K562 (cell line): ENCODE measurements around the gene PSMC2. TPM values are rescaled to one million over a fixed set of nuclear protein-coding genes. Genes with fewer than 3 reads are reported as not detected.

Experiments
- ATAC-seq: fragments of 200-7000 bp; cut with Tn5 transposase; 3 replicates; pipeline ENCODE4 v1.9.1; 2020; ENCODE audit warnings: moderate library complexity
- BruUV-seq: library from RNA; stranded (reverse); fragments of 400-500 nt; replicated peaks from 2 replicates; lab custom pipeline; 2021; lab: Mats Ljungman, UMichigan
- CTCF ChIA-PET: fragments of 300-600 bp; formaldehyde crosslinking; extraction: SDS; loops from one replicate; lab custom pipeline; 2021; ENCODE audit warnings: low intra/inter-chr PET ratio; lab: Yijun Ruan, JAX
- POLR2A ChIA-PET: fragments of 300-600, 350-650 bp; sonication (Branson Sonifier 250); formaldehyde crosslinking; extraction: SDS; loops from one replicate; lab custom pipeline; 2021; ENCODE audit warnings: antibody characterized with exemption, inconsistent platforms; lab: Yijun Ruan, JAX
- DNase-seq, 4 experiments: peaks; one replicate each; pipeline versions ENCODE4 v3.0.0 to v3.0.0-alpha.2; 2011 to 2018; ENCODE audit warnings: low spot score in 3 of 4, mixed read lengths in 3 of 4; ENCODE audit errors: extremely low read depth in 1 of 4
- FAIRE-seq: peaks from 2 replicates; lab custom pipeline; 2011; peaks lifted over from hg19 to GRCh38; lab: Jason Lieb, UNC
- H2AFZ ChIP-seq: 2 replicates; pipeline ENCODE4 v1.6.0; 2011; ENCODE audit warnings: low read depth, low read length, control low read depth, inconsistent platforms
- H3K27ac ChIP-seq: fragments of 200-600 bp; 3 replicates; pipeline ENCODE4 v1.8.0; 2011; ENCODE audit warnings: low read depth, mild to moderate bottlenecking, control low read depth, inconsistent platforms, low read length, moderate library complexity, mixed read lengths; ENCODE audit errors: extremely low read depth
- H3K27me3 ChIP-seq, 2 experiments: fragments of 300-600 bp in 1 of 2; 2 replicates in 1 of 2; 3 replicates in 1 of 2; pipeline versions ENCODE4 v1.6.0 to v1.8.0; 2011; ENCODE audit warnings: inconsistent platforms in 2 of 2, low read length in 2 of 2, mild to moderate bottlenecking in 1 of 2, mixed read lengths in 1 of 2, moderate library complexity in 1 of 2; ENCODE audit not compliant: control insufficient read depth in 2 of 2, insufficient read depth in 2 of 2
- H3K36me3 ChIP-seq: fragments of 300-600 bp; 3 replicates; pipeline ENCODE4 v1.8.0; 2011; ENCODE audit warnings: mild to moderate bottlenecking, low read length, inconsistent platforms; ENCODE audit not compliant: control insufficient read depth, insufficient read depth
- H3K4me1 ChIP-seq, 2 experiments: fragments of 200-600 bp in 1 of 2; replicated peaks in 1 of 2; 2 replicates in 1 of 2; 3 replicates in 1 of 2; pipeline versions ENCODE4 v1.5.1 to v1.8.0; 2011; ENCODE audit warnings: inconsistent platforms in 2 of 2, low read length in 2 of 2, mild to moderate bottlenecking in 1 of 2, mixed read lengths in 1 of 2, moderate library complexity in 1 of 2; ENCODE audit not compliant: control insufficient read depth in 2 of 2, insufficient read depth in 2 of 2
- H3K4me2 ChIP-seq: 2 replicates; pipeline ENCODE4 v1.6.1; 2011; ENCODE audit warnings: low read length, control low read depth, inconsistent platforms, mixed read lengths; ENCODE audit not compliant: insufficient read depth
- H3K4me3 ChIP-seq: fragments of 200-600 bp; sonication (generic), shearing (Covaris generic); 2 replicates; pipeline ENCODE4 v1.5.1; 2016; ENCODE audit warnings: control low read depth, inconsistent platforms
- H3K79me2 ChIP-seq: fragments of 200-600 bp; 3 replicates; pipeline ENCODE4 v1.8.0; 2011; ENCODE audit warnings: low read length, inconsistent platforms; ENCODE audit not compliant: control insufficient read depth, insufficient read depth
- H3K9ac ChIP-seq, 2 experiments: 2 replicates each; pipeline versions ENCODE4 v1.6.0 to v1.6.1; 2011; ENCODE audit warnings: low read depth in 2 of 2, low read length in 2 of 2, control low read depth in 1 of 2, inconsistent platforms in 1 of 2, mild to moderate bottlenecking in 1 of 2, mixed read lengths in 1 of 2; ENCODE audit not compliant: insufficient read depth in 1 of 2
- H3K9me1 ChIP-seq: one replicate; pipeline ENCODE4 v1.6.0; 2011; ENCODE audit warnings: inconsistent platforms, mild to moderate bottlenecking, low read length, moderate library complexity; ENCODE audit not compliant: control insufficient read depth, insufficient read depth
- H3K9me3 ChIP-seq: replicated peaks from 2 replicates; pipeline ENCODE4 v1.5.1; 2011; ENCODE audit warnings: low read depth, low read length, inconsistent platforms; ENCODE audit not compliant: control insufficient read depth, insufficient read depth
- H4K20me1 ChIP-seq: replicated peaks from 2 replicates; pipeline ENCODE4 v1.6.1; 2011; ENCODE audit warnings: low read length, inconsistent platforms, mixed read lengths; ENCODE audit not compliant: control insufficient read depth, insufficient read depth
- HMG20B ChIP-seq: fragments of 250-450 bp; sonication (Bioruptor Pico); IDR thresholded peaks from 2 replicates; pipeline ENCODE4 v1.5.0; 2021; ENCODE audit warnings: mild to moderate bottlenecking
- RB1 ChIP-seq: fragments of 450-650 bp; IDR thresholded peaks from 2 replicates; pipeline ENCODE4 v1.6.1; 2017; ENCODE audit warnings: low read depth, mild to moderate bottlenecking
- ZNF133 ChIP-seq: fragments of 250-450 bp; sonication (Bioruptor Pico); IDR thresholded peaks from 2 replicates; pipeline ENCODE4 v1.4.0; 2020; ENCODE audit warnings: mild to moderate bottlenecking
- ZNF3 ChIP-seq: fragments of 250-450 bp; sonication (Bioruptor Pico); IDR thresholded peaks from 2 replicates; pipeline ENCODE4 v1.5.0; 2021; ENCODE audit warnings: mild to moderate bottlenecking, moderate library complexity
- WGBS: fragments of 100-300 bp; shearing (Covaris generic); methylation state at CpG from one replicate; pipeline ENCODE4 v1.1.6; 2016; ENCODE audit warnings: low coverage, mixed read lengths; ENCODE audit not compliant: insufficient coverage; ENCODE audit errors: missing lambda C conversion rate; 5-methylcytosine and 5-hydroxymethylcytosine counted together
- in situ Hi-C: fragments of 300-500 bp; cut with MboI; formaldehyde crosslinking; loops from 4 replicates; pipeline ENCODE4 v1.15.0; 2018; ENCODE audit warnings: inconsistent platforms, mixed read lengths
- intact Hi-C: fragments of 100-400 bp; cut with micrococcal nuclease; formaldehyde crosslinking; loops from 2 replicates; pipeline ENCODE4 v1.14.2; 2022
- polyA plus RNA-seq, 8 experiments: library from polyadenylated mRNA; depleted of rRNA in 4 of 8; stranded (reverse) in 5 of 8; unstranded in 3 of 8; fragments of >200 nt; fragmentation: Nextera tagmentation in 2 of 8; fragmentation: Illumina TruSeq in 1 of 8; extraction: Ambion mirVana in 2 of 8; extraction: Trizol in 1 of 8; gene quantifications; 2 replicates each; pipeline versions ENCODE4 v1.2.1 to v1.2.3, GENCODE V29; 2011 to 2014; ENCODE audit warnings: inconsistent platforms in 1 of 8, missing spikeins in 1 of 8
- total RNA-seq, 7 experiments: library from RNA; depleted of rRNA in 6 of 7; stranded (reverse); fragments of >200 nt in 6 of 7; fragmentation: Illumina TruSeq in 2 of 7; extraction: Trizol in 2 of 7; gene quantifications; 2 replicates each; pipeline versions ENCODE4 v1.2.1 to v1.2.3, GENCODE V29; 2011 to 2021; ENCODE audit warnings: low replicate concordance in 1 of 7
- TF ChIP-seq, protein P1 (sequence below): fragments of 450-650 bp; IDR thresholded peaks from 2 replicates; pipeline ENCODE4 v1.6.1; 2016; ENCODE audit warnings: missing biosample characterization, missing genetic modification characterization
- TF ChIP-seq, protein P2 (sequence below): fragments of 250-450 bp; sonication (Bioruptor Pico); IDR thresholded peaks from 2 replicates; pipeline ENCODE4 v1.8.0; 2021; ENCODE audit warnings: borderline replicate concordance, mild to moderate bottlenecking, moderate library complexity; ENCODE audit not compliant: poor library complexity, severe bottlenecking
- TF ChIP-seq, protein P3 (sequence below): fragments of 450-650 bp; IDR thresholded peaks from 2 replicates; pipeline ENCODE4 v1.6.1; 2016; ENCODE audit warnings: low read depth, mild to moderate bottlenecking, moderate library complexity

The PSMC2 gene
- total and polyA plus RNA-seq, 9 of the 15 experiments (the other 6 are each of a cell fraction or from before 2014, with no cell fraction given): 316 to 1,105 (median 511) TPM

DNA sequence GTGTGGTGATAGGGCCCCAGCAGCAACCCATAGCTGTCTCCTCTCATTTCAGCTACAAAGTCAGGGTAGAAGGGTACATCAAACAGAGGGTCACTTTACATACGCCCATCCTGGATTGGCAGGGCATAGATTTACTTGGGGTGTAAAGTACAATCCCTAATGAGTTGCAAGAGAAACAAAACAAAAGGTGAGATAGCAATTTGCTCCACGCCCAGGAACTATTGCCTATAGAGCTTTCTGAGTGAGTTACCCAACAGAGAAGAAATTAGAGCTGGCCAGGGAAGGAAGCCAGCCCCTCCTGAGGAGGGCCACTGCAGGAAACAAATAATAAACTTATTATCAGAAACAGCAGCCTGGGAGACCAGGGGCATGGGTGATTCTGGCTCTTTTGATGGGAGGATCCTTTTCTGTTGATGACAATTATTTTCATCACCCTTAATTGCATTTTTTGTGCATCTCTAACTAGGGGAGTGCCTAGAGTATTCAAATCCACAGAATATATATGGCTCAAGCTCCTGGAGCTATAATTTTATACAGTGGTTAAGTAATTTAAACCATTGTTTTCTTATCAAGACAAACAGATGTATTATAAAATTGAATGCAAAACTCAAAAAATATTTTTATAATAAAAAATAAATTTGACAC lies 51.2 kb downstream of the PSMC2 start:
- no peak overlapping the region; the same call in 1 of the 2 replicates for H2AFZ ChIP-seq
- TF ChIP-seq RB1: no peak
- TF ChIP-seq, protein P1, sequence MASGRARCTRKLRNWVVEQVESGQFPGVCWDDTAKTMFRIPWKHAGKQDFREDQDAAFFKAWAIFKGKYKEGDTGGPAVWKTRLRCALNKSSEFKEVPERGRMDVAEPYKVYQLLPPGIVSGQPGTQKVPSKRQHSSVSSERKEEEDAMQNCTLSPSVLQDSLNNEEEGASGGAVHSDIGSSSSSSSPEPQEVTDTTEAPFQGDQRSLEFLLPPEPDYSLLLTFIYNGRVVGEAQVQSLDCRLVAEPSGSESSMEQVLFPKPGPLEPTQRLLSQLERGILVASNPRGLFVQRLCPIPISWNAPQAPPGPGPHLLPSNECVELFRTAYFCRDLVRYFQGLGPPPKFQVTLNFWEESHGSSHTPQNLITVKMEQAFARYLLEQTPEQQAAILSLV: no peak
- no peak for TF ChIP-seq ZNF3 (CRISPR knock-in tag)
- TF ChIP-seq, protein P2, sequence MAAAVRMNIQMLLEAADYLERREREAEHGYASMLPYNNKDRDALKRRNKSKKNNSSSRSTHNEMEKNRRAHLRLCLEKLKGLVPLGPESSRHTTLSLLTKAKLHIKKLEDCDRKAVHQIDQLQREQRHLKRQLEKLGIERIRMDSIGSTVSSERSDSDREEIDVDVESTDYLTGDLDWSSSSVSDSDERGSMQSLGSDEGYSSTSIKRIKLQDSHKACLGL (CRISPR knock-in tag): no peak
- TF ChIP-seq, protein P3, sequence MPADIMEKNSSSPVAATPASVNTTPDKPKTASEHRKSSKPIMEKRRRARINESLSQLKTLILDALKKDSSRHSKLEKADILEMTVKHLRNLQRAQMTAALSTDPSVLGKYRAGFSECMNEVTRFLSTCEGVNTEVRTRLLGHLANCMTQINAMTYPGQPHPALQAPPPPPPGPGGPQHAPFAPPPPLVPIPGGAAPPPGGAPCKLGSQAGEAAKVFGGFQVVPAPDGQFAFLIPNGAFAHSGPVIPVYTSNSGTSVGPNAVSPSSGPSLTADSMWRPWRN: no peak
- TF ChIP-seq HMG20B (CRISPR knock-in tag): no peak
- TF ChIP-seq ZNF133 (CRISPR knock-in tag): no peak
- TF ChIP-seq, all 486 proteins: peak for 0
- no TSS peak for BruUV-seq
- Histone ChIP-seq H3K27ac (no peak overlapping the region), H3K27me3 (no peaks in the 10 kb centered on the region), H3K9ac (no peak overlapping the region), H3K36me3 (no peaks in the 10 kb centered on the region), H3K9me3 (no peaks in the 10 kb centered on the region), H3K79me2 (no peaks in the 10 kb centered on the region), H3K4me3 (no peak overlapping the region), H3K9me1 (no peaks in the 10 kb centered on the region), H3K4me1 (no peaks in the 10 kb centered on the region; a peak in 1 of 5 replicates), H4K20me1 (no peaks in the 10 kb centered on the region), H3K4me2 (no peak overlapping the region)
- in situ Hi-C loops: no loop called here
- ATAC-seq: peak; percentile 42; the same call in 1 of the 3 replicates
- intact Hi-C loops: no loop called here
- WGBS: 10% methylated on average over 2 of the region's 2 CpGs
- no peak for DNase-seq
- CTCF ChIA-PET: no interaction called here
- no peak for FAIRE-seq
- POLR2A ChIA-PET: interaction anchor here (0.6 to 0.9 kb wide), 2 partner anchors 12 to 17 kb away, joined by 3 to 4 read pairs; no protein-coding TSS in a partner anchor
